Stimulated activated CD4-positive, alpha-beta T cell treated with anti-CD3 and anti-CD28 coated beads, Interleukin-2, amount 100 ng/mL, for 48 hours (primary cell): ENCODE results near the gene IL9.

ENCODE experiments used
- DNase-seq, 2 donors: peaks; one replicate each; pipeline ENCODE4 v3.0.0-alpha.2; 2020

The IL9 gene

DNA sequence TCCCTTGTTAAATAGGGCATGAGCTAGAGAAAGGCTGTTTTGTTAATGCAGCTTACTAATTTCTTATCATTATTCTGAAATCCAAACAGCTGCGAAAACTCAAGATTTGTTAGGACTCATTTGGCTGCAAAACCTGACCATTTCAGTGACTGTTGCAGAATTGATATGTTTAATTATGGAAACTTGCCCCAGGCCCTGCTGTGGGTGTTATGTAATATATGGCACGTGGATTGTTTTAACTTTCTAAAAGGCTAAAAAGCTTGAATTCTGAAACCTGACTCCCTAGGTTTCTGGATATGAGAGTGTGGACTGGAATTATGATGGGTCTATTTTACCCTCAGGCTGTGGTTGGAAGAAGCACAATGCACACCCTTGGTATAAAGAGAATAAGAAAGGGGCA is 4.4 kb downstream of the IL9 start:
- no peak for DNase-seq

DNA sequence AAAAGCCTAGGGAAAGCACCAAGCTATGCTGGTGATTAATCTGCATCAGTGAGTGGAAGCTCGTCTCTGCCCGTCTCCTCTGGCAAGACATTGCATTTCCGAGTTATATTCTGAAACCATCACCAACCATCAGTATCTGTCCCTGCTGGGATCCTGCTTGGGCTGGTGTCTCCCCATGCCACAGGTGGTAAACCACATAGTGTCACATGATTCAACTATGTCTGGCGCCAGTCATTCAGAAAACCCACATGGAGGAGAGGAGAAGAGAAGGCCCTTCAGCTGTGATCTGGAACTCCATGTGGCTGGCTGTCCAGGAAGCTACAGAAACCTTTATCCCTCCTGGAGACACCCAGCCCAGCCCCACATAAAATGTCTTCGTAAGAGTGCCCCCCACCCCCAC is 4.8 kb downstream of the IL9 start:
- DNase-seq, result peak; percentile 34 to 39

DNA sequence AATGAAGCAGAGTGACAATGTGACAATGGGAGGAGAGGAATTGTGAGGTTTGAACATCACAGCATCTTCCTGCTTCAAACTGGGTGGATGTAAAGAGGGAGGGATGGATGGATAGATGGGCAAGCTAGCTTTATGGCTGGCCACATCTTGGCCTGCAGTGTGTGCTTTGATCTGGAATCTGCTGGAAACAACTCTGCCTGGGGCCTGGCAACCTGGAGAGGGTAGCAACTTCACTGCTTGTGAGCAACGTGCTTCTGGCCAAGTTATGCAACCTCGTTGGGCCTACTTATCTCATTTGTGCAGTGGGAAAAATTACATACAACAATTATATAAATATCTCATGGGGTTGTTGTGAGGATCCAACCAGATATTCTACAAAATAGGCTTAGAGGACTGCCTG is 5.3 kb downstream of the IL9 start:
- DNase-seq, result no peak

DNA sequence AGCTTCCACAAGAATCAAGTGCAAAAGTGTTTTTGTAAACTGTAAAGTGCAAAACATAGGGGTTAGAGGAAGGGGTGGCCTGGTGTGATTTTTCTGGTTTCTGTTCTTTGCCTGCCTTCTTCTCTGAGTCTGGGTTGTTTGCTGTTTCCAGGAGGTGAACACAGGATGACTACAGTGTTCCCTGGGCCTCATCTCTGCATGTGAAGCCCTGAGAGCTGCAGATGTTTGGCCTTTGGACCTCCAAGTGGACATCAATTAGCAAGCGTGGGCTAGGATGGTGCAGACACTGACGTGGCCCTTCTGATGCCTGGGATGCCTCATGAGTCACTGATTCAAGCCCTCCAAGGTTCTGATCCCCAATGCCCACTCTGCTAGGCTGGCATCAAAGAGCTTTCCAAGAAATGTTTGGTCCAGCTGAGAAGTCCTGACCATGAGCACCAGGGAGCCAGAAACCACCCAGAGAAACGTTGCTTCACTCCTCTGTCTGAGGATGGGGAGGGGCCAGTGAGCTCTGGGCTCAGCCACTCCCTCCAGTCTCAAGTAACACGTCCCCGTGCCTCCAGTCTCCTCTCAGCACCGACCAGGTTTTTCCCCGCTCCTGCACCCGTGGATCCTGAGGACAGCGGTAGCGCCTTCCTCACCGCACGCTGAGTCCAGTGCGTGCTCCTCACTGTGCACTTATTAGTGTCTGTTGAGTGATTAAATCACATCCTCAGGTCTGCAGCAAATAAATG is 7.6 kb downstream of the IL9 start:
- DNase-seq, result no peak

DNA sequence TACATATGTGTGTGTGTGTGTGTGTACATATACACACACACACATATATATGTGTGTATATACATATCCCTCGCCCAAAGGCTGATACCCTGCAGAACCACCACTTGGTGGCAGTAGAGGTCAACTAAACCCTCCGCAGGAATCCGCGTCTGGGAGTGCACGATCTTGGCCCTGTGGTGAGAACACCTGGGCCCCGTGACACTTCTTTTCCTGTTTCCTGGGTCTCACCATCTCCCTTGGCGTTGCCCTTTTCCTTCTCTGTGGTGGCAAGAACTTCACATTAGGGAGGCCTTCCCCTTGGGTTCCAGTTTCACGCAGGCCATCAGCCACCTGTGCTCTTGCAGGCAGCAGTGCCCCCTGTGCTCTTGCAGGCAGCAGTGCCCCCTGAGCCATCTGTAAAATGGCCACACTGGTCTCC is 8.2 kb downstream of the IL9 start:
- peak; percentile 58 to 61 for DNase-seq

DNA sequence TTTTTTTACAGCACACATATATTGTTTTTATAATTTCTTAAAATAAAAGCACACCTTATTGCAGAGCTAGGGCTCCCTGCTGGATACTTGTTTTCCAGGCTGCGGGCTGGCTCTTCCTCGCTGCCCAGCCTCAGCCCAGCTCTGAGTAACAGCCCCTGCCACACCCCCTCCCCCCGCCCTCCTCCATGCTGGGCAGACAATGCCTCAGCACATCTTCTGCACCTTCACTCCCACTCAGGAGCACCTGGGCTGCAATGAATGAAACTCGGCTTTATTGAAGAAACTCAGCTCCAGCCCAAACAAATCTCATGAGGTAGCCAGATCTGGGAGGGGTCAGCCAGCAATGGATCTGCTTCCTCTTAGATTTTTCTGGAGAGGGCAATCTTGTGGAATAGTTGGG is 9.5 kb downstream of the IL9 start:
- no peak for DNase-seq

DNA sequence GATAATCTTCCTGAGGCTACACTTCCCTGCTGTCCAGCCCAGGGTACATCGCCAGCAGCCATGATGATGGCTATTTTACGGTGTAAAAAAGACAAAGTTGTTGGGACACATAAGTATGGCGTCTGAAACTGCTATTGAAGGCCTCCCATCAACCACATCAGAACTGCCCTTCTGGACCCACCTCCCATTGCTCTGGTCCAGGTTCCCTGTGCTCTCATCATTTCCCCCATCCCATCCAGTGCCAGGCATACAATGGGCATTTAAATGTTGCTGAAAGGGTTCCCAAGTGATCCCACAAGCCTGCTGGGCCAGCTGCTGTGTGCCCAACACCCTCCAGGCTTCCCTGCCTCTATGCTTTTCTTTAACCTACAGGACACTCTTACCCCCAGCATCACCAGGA is 10.6 kb downstream of the IL9 start:
- DNase-seq, result no peak

DNA sequence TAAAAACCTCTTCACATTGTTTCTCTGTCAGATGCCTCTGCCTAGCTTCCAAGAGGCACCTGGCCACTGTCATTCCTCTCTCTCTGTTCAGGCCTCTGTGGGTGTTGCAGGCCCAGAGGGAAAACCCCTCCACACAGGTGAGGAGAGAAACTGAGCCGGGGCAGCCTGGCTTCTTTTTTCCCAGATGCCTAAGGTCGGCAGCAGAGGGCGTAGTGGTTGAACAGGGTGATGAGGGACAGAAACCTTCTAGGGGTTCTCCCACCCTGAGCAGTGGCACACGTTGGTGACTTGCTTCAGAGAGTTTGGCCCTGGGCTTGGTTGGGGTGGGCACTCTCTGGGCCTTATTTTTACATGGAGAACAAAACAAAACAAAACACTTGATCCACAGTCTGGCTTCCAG is 12.2 kb downstream of the IL9 start:
- no peak for DNase-seq

DNA sequence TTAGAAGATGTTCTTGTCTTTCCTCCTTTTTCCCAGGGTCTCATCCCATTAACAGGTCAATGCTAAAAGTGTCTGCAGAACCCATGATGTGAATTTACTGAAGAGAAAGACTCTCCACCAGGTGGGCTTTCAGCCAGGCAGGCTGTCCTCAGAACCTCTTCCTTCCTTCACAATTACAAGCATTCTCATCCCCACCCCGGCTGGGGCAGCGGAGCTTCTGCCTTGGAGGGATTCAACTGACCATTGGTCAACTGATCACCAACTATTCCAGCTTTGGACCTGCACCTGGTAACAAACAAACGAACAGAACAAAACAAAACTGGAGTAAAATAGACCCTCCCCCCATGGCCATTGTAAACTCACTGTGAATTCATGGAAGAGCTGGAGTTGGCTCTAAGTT is 12.6 kb downstream of the IL9 start:
- no peak for DNase-seq

DNA sequence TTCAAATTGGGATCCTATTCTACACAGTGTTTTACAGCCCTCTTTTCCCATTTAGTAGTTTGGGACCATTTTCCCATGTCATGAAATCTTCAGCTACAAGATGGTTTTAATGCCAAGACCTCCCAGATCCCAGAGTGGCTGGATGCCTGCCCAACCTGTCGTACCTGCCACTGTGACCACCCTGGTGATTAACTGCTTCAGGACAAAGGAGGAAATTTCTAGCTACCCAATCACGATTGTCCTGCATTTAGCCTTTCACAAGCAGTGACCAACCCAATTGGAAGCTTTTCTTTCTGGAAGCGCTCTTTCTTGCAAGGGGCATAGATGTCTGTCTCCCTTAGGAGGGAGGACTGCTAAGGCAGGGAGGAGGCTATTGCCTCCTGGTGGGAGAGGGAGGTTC is 13.8 kb downstream of the IL9 start:
- no peak for DNase-seq

DNA sequence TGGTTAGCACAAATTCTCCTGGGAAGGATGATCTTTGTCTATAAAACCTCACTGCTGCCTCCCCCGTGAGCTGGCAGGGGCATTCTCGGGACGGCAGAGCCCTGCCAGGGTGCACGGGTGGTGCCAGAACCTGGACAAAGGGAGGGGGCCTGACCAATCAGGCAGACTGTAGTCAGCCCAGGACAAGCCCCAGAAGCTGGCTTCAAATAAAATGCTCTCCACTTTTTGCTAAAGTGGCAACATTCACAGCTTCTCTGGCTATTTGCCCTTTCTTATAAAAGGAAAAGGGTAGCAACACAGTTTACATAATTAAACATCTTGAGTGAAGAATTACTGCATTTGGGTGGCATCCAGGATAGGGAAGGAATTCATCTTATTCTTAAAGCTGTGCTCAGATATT is 14.4 kb downstream of the IL9 start:
- DNase-seq, result no peak

DNA sequence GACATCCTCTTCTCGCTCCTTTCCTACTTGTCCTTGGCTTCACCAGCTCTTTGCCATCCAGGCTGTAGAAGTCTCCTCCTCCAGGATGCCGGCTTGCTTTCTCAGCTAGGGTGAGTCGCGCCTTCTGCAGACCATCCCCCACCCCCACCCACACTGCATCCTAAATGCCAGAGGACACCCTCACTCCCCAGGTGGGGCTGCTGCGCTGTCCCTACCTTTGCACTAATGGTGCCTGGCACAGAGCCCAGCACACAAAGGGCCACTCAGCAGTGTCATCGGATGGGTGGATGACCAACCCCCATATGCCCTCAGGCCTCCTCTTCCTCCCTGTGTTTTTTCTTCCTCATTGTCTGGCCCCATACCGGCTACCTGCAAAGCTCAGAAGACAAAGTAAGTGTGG is 14.8 kb downstream of the IL9 start:
- DNase-seq, result no peak

DNA sequence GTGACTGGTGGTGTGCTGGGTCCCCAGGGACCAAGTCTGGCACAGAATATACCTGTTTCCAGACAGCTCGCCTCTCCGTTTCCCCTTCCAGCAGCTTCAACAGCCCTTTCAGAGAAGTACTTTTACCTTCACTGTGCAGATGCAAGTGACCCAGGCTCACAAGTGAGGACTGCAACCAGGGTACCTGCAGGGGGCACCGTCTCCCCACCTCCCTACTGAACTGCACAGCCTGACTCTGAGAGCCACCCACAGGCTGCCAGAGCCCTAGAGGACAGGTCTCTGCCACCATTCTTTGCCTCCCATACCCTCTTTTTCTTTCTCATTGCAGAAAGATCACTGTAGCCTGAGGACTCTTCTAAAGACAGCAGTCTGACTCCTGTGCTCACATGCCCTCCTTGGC is 15.4 kb downstream of the IL9 start:
- DNase-seq, result no peak

DNA sequence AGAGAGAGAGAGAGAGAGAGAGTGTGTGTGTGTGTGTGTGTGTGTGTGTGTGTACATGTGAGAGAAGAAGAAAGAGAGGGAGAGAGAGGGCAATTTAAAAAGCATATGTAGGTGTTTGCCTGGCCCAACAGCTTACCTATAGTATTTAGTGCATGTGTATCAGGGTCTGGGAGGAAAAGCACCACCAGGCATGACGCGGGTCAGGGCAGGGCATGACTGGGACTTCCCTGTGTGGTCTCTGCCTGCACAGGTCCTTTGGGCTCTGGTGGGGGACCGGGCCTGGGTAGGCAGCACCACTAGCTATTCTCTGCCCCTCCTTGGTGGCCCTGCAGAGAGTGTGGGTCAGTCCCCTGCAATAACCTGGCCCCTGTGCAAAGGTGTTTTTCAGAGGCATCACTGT is 16.1 kb downstream of the IL9 start:
- DNase-seq, result no peak

DNA sequence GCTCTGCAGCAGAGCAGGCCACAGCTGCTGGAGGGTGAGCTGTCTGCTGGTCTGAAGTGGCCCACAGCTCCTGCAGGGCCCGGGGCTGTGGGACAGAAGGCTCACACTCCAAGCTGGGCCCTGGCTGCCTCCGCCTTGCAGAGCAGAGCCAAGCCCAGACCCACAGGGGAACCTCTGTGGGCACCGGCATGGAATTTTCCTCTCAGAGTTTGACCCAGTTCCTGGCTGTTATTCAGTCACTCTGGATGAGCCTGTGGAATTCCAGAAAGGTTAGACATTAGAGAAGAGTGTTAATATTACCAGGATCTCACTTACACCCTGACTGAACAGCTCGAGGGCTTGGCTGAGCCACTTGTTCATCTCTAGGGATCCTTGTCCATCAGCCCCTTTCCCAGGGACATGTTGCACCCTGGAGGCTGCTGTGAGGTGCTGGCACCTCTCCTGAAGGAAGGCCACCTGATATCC is 17.5 kb downstream of the IL9 start:
- no peak for DNase-seq

DNA sequence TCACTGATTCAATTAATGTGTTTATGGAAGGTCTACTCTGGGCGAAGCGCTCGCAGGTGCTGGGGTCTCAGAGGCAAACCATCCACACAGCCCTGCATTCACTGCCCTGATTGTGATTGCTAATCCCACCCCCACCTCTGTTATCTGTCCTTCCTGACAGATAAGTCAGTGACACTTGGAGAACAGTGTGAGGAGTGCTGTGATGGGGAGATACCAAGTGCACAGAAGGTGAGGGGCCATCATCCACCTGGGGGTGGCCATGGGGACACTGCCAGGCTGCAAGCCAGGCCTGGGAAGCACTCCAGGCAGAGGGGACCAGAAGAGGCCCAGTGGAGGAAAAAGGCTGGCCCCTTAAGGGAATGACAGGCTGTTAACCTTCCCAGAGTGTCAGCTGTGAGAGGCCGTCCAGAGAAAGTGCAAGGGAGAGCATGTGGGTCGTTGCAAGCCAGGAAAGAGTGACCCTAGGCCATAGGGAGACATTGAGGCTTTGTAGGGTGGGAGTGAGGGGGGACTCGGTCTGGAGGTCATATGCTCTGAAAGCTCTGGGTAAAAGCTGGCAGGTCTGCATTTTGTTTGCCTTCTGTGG is 18.0 kb downstream of the IL9 start:
- no peak for DNase-seq

DNA sequence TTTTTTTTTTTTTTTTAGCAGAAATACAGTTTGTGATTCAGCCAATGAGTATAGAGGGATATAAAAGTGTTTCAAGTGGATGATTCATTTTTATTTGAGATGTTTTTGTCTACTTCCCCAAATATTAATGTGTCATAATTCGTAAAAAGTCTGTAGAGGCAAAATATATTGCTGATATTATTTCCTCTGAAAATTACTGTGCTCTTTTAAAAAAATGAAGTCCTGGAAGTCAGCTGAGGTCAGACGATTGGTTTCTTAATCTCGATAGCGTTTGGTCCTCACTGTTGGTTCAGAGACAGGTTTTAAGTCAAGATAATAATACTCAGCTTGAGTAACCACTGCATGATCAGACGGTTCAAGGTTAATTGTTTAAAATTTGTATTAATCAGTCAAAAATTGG is 19.5 kb downstream of the IL9 start:
- DNase-seq, result no peak

DNA sequence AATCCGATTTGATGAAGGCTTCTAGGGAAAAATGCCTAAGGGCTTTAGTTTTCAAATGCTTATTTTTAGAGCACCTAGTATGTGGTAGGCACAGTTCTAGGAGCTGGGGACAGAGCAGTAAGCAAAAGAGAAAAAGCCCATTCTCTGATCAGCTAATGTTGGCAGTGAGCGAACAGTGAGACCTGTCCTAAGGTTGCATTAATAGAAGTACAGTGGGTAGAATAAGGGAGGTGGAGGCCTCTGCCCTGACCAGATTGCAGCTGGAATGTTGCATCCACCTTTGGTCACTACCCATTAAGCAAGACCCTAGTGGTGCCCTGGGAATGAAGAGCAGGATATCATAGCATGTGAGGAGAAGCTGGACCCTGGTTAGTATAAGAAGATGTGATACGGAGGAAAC is 20.1 kb downstream of the IL9 start:
- DNase-seq, result no peak

DNA sequence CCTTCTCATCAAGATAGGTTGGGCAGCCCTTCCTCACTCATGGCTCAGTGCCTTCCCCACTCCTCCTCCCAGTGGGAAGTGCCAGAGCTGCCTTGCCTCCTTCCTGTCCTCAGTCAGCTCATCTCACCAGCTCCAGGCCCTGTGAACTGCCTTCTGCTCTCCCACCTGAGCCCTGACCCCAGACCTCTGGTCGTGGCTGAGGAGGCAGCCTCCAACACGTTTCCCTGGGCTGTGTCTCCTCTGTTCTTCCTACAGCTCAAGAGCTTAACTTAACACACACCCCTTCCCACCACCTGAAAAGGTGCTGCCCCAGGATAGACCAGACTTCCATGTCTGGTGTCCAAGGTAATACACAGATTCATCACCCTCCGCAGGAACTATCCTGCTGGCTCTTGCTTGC is 21.2 kb downstream of the IL9 start:
- DNase-seq, result no peak

DNA sequence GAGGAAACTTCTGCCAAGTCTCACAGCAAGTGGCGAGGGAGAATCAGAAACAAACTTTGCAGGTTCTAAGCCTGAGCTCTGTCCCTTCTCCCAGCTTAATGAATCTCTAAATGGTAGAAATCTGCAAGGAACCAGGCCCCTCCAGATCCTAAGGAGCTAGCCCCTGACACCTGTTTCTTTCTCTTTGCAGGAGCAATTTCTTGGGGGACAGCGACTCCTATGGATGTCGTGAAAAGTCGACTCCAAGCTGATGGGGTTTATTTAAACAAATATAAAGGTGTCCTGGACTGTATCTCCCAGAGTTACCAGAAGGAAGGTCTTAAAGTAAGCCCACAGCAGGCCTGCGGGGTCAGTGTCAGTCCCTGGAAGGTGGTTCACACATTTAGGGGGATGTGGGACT is 21.8 kb downstream of the IL9 start:
- DNase-seq, result no peak

DNA sequence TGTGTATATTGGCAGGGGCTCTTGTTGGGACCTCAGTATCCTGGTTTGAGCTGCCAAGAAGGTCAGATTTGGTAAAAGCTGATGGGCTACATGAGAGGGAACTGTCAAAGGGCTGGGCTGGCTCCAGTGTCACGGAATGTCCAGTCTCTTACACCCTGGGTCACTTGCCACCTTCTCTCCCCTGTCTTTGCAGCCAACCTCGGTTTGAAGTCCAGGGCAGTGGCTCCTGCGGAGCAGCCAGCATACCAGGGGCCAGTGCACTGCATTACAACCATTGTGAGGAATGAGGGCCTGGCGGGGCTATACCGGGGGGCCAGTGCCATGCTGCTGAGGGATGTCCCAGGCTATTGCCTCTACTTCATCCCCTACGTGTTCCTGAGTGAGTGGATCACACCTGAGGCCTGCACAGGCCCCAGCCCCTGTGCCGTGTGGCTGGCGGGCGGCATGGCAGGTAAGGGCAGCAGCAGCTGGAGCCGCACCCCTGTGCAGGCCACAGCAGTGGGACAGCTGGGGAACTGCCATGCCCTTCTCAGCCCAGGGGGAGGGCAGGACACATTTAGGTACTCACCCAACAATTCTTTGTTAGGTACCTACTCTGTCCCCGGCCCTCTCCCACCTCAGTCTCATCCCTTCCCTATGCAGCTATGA is 24.2 kb downstream of the IL9 start:
- no peak for DNase-seq

DNA sequence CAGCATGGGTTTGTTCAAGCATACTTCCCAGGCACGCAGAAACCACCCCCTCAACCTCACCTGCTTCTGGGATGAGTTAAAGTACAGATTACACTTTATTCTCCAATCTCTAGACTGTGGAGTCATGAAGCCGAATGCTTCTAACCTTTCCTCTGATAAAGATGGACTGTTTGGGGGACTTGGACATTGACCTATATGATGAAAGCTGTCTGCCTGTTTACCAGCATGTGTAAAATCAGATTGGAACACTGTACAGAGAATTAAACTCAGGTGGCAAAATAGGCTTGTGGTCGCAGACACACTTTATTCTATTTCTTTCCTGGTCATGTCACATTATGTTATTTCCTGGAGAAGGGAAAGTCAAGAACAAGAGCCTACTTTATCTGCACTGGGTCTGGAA is 25.7 kb downstream of the IL9 start:
- no peak for DNase-seq

DNA sequence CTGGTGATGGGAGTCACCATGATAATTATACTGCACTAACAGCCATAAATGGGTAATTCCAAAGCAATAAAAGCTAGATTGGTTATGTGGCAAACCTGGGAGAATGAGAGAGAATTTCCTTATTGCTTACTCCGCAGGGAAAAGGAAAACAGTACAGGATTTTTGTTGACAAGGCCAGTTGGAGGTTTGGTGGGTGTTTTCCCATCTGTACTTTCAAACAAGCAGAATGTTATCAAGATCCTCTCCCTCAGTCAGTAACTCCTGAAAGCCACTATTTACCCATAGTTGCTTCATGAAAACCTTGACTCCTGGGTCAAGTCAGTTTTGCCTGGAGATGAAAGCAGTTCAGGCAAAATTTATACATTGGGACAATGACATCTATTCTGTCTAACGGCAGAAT is 26.4 kb downstream of the IL9 start:
- no peak for DNase-seq

DNA sequence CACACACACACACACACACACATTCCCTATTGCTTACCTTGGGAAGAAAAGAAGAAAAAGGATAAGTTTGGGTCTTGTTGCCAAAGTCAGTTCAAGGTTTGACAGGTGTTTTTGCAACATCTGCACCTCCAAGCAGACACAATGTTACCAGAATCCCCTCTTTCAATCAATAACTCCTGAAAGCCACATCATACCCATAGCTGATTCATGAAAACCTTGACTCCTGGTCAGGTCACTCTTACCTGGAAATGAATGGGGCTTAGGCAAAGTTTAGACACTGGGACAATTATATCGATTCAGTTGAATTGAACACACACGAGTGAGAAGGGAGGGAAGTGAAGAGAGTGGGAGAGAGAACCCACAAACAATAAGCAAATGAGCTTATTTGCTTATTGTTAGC is 27.0 kb downstream of the IL9 start:
- no peak for DNase-seq

DNA sequence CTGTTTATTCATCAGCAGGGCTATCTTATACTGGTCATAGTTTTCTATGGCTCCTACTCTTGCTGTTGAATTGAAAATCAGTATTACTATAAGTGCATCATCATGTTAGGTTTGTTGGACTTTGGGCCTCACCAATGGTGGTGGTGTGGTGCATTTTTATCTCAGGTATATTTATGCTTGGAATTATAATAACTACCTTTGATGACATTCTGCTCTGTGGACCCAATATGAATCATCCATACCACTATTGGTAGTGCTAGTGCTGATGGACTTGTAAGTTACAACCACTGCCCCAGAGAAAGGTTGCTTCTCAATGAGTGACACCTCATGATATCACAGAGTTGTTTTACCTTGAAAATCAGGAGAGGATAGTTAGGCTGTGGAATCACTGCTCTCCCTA is 28.0 kb downstream of the IL9 start:
- DNase-seq, result no peak
